WI38 (cell line): ENCODE measurements around the gene DOK7.

Source experiments
- H3K4me3 ChIP-seq: 2 replicates; pipeline ENCODE4 v1.5.1; 2011; ENCODE audit warnings: low read depth, mild to moderate bottlenecking, control low read depth, low read length
- CTCF ChIP-seq: IDR thresholded peaks from 2 replicates; pipeline ENCODE4 v1.5.1; 2012; ENCODE audit warnings: low read depth, mild to moderate bottlenecking, control low read depth, low read length

Gene DOK7

DNA sequence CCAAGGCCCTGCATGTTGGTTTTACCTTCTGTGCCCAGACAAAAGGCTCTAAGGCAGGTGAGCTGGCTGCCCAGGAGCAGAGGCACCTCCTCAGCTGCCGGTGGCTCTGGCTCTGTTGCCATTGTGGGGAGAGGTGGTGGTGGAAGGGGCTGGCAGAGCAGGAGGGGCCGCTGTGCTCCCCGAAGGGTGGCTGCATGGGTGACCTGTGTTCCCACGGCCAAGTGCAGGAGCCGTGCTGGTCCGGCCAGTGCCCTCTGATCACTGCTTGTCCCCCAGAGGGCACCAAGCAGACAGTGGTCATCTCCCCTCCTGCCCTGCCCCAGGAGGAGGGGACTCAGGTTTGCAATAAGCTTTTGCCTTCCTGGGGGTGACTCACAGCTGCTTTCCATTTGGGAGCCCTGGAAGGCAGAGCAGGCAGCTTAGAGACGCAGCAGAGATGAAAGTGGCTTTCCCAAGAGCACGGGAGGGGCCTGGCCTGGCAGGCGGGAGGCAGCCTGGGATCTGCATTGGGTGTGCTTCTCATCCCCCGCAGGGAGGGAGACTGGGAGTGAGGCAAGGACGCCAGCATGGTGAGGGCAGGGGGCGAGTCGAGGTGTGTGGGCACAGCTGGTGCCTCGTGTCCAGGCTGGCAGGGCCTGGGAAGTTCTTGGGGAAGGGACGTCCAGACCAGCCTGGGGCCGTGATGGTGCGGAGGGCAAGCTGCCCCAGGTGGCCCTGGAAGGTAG, 28.7 kb downstream of the DOK7 start:
- H3K4me3 ChIP-seq, result no peak overlapping the region
- no peak for TF ChIP-seq CTCF

DNA sequence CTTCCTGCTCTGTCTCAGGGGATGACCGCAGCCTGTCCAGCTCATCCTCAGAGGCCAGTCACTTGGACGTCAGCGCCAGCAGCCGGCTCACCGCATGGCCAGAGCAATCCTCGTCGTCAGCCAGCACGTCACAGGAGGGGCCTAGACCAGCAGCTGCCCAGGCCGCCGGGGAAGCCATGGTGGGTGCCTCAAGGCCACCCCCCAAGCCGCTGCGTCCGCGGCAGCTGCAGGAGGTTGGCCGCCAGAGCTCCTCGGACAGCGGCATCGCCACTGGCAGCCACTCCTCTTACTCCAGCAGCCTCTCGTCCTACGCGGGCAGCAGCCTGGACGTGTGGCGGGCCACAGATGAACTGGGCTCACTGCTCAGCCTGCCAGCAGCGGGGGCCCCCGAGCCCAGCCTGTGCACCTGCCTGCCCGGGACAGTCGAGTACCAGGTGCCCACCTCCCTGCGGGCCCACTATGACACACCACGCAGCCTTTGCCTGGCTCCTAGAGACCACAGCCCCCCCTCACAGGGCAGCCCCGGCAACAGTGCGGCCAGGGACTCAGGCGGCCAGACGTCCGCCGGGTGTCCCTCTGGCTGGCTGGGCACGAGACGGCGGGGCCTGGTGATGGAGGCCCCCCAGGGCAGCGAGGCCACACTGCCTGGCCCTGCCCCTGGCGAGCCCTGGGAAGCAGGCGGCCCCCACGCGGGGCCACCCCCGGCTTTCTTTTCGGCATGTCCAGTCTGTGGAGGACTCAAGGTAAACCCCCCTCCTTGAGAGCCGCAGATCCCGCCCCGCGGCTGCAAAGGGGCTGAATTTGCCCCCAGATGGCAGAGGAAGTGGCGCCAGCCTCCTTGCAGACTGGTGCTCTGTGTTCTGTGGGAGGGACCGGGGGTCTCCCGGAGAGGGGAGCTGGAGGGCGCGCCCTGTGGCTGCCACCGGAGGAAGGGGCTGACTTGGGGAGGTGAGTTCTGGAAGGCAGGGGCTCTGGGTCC, 29.9 kb downstream of the DOK7 start:
- no peak for TF ChIP-seq CTCF

GRCh38 chr4:3493720-3494461, 30.8 kb downstream of the DOK7 start:
- no peak overlapping the region for H3K4me3 ChIP-seq
- TF ChIP-seq CTCF, result no peak

More for the DNA sequence above, 29.9 kb downstream of the DOK7 start:
- H3K4me3 ChIP-seq, result no peak overlapping the region

GRCh38 chr4:3494462-3494871, 31.4 kb downstream of the DOK7 start:
- no peak for TF ChIP-seq CTCF
- H3K4me3 ChIP-seq, result no peak overlapping the region

DNA sequence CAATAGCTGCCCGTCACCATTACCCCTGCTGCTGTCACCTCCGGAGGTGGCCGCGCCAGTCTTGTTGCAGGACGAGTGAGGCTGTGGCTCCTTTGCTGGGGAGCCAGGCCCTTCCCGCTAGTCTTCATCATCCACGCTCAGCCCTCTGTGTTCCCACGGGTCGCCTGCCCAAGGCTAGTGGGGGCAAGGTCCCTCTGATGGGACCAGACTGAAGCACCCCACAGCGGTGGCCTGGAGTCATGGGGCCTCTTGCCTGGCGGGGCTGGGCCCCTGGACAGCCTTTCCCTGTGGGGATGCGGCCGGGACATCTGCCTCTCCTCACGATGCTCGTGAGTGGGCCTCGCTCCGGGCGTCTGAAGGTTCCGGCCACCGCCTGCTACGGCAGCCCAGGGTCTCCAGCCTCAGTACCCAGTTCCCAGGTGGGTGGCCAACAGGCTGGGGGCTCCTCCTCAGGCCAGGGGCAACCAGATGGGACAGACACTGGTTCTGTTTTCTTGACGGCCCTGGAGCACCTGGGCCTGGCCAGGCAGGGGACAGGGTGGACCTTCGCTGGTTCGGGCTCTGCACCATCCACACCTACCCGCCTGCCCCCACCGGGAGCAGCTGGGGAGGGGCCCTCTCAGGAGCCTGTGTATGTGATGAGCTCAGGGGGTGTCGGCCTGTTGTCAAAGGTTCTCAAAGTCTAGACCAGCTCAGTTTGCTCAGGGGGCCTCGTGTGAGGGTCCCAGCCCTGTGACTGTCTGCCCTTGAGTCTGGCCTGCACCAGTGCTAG, 32.3 kb downstream of the DOK7 start:
- TF ChIP-seq CTCF, result no peak
- H3K4me3 ChIP-seq, result no peak overlapping the region

DNA sequence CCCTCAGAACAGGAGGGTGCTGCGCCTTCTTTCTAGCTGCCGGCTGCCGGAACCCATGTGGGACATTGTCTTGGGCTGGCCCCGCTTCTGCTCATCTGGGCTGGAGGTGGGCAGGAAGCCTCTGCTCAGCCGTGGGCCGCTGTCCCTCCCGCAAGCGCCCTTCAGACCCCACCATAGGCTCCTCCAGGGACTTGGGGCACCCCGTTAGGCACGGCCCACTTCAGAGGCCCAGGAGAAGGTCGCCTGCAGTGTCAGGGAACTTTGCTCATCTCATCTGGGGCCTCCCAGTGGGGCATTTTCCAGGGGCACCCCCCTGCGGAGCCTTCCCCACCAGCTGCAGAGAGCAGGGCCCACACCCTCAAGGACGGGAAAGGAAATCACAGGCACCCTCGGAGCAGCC, 32.9 kb downstream of the DOK7 start:
- no peak for TF ChIP-seq CTCF
- H3K4me3 ChIP-seq, result no peak overlapping the region
